RWPE2 (cell line): ENCODE data around the gene IL17C.
A peak's percentile ranks its signal among the peaks of the same experiment; 100 is the strongest.

Source experiments
- ATAC-seq: fragments of 200-7000 bp; cut with Tn5 transposase; 3 replicates; pipeline ENCODE4 v1.9.1; 2021; ENCODE audit warnings: low read depth
- DNase-seq: peaks from one replicate; pipeline ENCODE4 v3.0.0-alpha.2; 2020; ENCODE audit warnings: low spot score
- H3K27ac ChIP-seq: fragments of 450-650 bp; 2 replicates; pipeline ENCODE4 v1.5.1; 2017; ENCODE audit warnings: mild to moderate bottlenecking; ENCODE audit not compliant: poor library complexity, severe bottlenecking
- H3K27me3 ChIP-seq: fragments of 250-450 bp; sonication (Bioruptor Pico); 2 replicates; pipeline ENCODE4 v1.5.1; 2021; ENCODE audit warnings: mild to moderate bottlenecking, moderate library complexity; ENCODE audit not compliant: insufficient read depth, poor library complexity, severe bottlenecking
- H3K36me3 ChIP-seq: fragments of 250-450 bp; sonication (Bioruptor Pico); 2 replicates; pipeline ENCODE4 v1.5.1; 2020; ENCODE audit warnings: low read depth, mild to moderate bottlenecking, moderate library complexity
- H3K4me1 ChIP-seq: fragments of 250-450 bp; sonication (Bioruptor Pico); 2 replicates; pipeline ENCODE4 v1.5.1; 2021; ENCODE audit warnings: mild to moderate bottlenecking, moderate library complexity; ENCODE audit not compliant: insufficient read depth, poor library complexity, severe bottlenecking
- H3K4me3 ChIP-seq: fragments of 250-450 bp; sonication (Bioruptor Pico); 2 replicates; pipeline ENCODE4 v1.5.1; 2021; ENCODE audit warnings: mild to moderate bottlenecking, moderate library complexity; ENCODE audit not compliant: severe bottlenecking
- H3K9me3 ChIP-seq: fragments of 250-450 bp; sonication (Bioruptor Pico); 2 replicates; pipeline ENCODE4 v1.5.1; 2021; ENCODE audit warnings: mild to moderate bottlenecking, moderate library complexity; ENCODE audit not compliant: severe bottlenecking
- CTCF ChIP-seq: fragments of 450-650 bp; IDR thresholded peaks from one replicate; pipeline ENCODE4 v1.5.1; 2017; ENCODE audit warnings: mild to moderate bottlenecking, moderate library complexity; ENCODE audit not compliant: poor library complexity, severe bottlenecking

The IL17C gene

GRCh38 chr16:88633684-88634140, 4.7 kb upstream of the IL17C start:
- no peak overlapping the region for H3K4me3 ChIP-seq
- H3K36me3 ChIP-seq, result peaks cover 26% of the 10 kb centered on the region
- H3K9me3 ChIP-seq, result no peaks in the 10 kb centered on the region
- ATAC-seq (peak; percentile 26; the same call in 2 of the 3 replicates), DNase-seq (no peak)
- H3K4me1 ChIP-seq, result no peaks in the 10 kb centered on the region
- peak; percentile 29 for TF ChIP-seq CTCF
- peaks cover 13% of the 10 kb centered on the region for H3K27me3 ChIP-seq
- no peak overlapping the region for H3K27ac ChIP-seq

- Histone ChIP-seq H3K36me3 (peaks cover 19% of the 10 kb centered on the region), H3K27ac (no peak overlapping the region), H3K4me1 (no peaks in the 10 kb centered on the region), H3K9me3 (no peaks in the 10 kb centered on the region), H3K4me3 (peak overlapping the region; percentile 11), H3K27me3 (peaks cover 19% of the 10 kb centered on the region)
- no peak for TF ChIP-seq CTCF
- ATAC-seq (peak; percentile 36; the same call in 2 of the 3 replicates), DNase-seq (no peak)
Measured at GRCh38 chr16:88634141-88634993, 4.0 kb upstream of the IL17C start.

DNA sequence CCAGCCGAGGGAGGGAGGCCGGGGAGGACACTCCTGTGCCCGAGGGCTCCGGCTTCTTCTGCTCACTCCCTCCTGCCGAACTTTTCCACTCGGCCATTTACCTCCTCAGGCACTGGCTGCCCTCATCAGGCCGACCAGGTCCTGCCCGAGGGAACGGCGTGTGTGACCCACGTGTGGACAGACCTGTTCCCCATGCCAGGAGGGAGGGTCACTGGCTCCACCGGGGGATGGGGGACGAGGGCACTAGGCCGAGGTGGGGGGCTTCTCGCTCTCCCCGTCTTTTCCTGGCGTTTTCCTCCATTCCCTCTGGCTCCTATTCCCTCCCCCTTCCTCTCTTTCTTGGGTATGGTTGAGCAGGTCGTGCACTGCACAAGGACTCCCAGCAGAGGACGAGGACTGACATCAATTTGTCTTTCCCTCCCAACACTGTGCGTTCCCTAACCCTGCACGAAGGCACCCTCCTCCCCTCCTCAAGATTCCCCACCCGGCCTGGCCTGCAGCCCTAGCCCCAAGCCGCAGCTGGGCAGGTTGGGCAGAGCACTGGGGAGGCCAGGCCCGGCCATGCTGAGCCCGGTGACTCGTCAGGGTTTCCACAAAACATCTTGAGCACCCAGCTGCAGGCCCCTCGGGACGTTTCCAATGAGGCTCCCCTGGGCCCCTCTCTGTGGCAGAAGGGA, 3.2 kb upstream of the IL17C start:
- ATAC-seq (peak; percentile 6; the same call in 1 of the 3 replicates), DNase-seq (no peak)
- Histone ChIP-seq H3K4me3 (peak overlapping the region; percentile 11), H3K4me1 (no peaks in the 10 kb centered on the region), H3K27me3 (peaks cover 27% of the 10 kb centered on the region), H3K9me3 (no peaks in the 10 kb centered on the region), H3K27ac (no peak overlapping the region), H3K36me3 (peaks cover 11% of the 10 kb centered on the region)
- no peak for TF ChIP-seq CTCF

DNA sequence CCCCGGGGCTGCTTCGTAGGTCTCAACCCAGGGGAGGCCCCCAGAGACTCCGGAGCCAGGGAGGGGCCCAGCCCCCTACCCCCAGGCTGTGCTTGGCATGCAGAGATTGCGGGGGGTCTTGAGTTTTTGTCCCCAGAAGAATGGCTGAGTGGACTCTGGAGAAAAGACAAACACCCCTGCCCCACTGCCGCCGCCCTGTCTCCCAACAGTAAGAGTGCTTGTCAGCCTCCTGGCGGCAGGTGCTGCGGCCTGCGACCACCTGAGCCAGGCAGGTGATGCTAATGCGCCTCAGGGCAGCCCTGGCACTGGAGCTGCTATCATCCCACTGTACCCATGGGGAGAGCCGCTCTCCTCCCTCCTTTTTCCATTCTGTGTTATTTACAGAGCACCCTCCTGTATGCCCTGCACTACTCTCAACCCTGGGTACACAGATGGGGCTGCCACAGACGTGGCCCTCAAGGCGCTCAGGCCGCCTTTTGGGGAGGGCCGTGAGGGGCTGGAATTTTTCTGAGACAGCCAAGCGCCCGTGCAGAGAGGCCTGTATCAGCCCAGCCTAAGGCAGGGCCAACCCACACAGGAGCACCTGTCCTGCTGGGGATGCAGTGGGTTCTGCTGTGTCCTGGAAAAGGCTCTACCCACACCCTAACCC, 2.6 kb upstream of the IL17C start:
- TF ChIP-seq CTCF, result no peak
- H3K9me3 ChIP-seq, result no peaks in the 10 kb centered on the region
- H3K4me1 ChIP-seq, result no peaks in the 10 kb centered on the region
- peaks cover 33% of the 10 kb centered on the region for H3K27me3 ChIP-seq
- ATAC-seq (no peak), DNase-seq (no peak)
- H3K4me3 ChIP-seq, result no peak overlapping the region
- peaks cover 8% of the 10 kb centered on the region; the same call in 1 of the 2 replicates for H3K36me3 ChIP-seq
- no peak overlapping the region for H3K27ac ChIP-seq
